GM23248 (cell line): ENCODE data around the gene MEF2A. TPM values are rescaled to one million over a fixed set of nuclear protein-coding genes. Genes with fewer than 3 reads are reported as not detected.

Experiments
- DNase-seq: peaks from one replicate; pipeline ENCODE4 v3.0.0-alpha.2; 2015
- H2AFZ ChIP-seq: fragments of 200-600 bp; sonication (generic); 2 replicates; pipeline ENCODE4 v1.6.1; 2016; ENCODE audit warnings: antibody characterized with exemption
- H3F3A ChIP-seq: fragments of 200-600 bp; sonication (generic); 2 replicates; pipeline ENCODE4 v1.6.1; 2016; ENCODE audit warnings: mild to moderate bottlenecking, antibody characterized with exemption, mixed run types; ENCODE audit not compliant: insufficient read depth
- H3K27ac ChIP-seq: fragments of 200-600 bp; sonication (generic); 2 replicates; pipeline ENCODE4 v1.5.1; 2016; ENCODE audit warnings: mild to moderate bottlenecking
- H3K27me3 ChIP-seq: fragments of 200-600 bp; sonication (generic); replicated peaks from 2 replicates; pipeline ENCODE4 v1.6.1; 2016; ENCODE audit warnings: mild to moderate bottlenecking; ENCODE audit not compliant: insufficient read depth
- H3K36me3 ChIP-seq: fragments of 200-600 bp; sonication (generic); 2 replicates; pipeline ENCODE4 v1.6.1; 2016; ENCODE audit warnings: low read depth, mild to moderate bottlenecking
- H3K4me1 ChIP-seq: fragments of 200-600 bp; sonication (generic); 2 replicates; pipeline ENCODE4 v1.6.1; 2016; ENCODE audit warnings: mild to moderate bottlenecking; ENCODE audit not compliant: insufficient read depth
- H3K4me2 ChIP-seq: fragments of 200-600 bp; sonication (generic); one replicate; pipeline ENCODE4 v1.6.1; 2016; ENCODE audit warnings: mild to moderate bottlenecking; ENCODE audit not compliant: unreplicated experiment
- H3K4me3 ChIP-seq: fragments of 200-600 bp; sonication (generic); 2 replicates; pipeline ENCODE4 v1.5.1; 2016; ENCODE audit warnings: mild to moderate bottlenecking
- H3K79me2 ChIP-seq: fragments of 200-600 bp; sonication (generic); 2 replicates; pipeline ENCODE4 v1.6.1; 2016; ENCODE audit warnings: mild to moderate bottlenecking; ENCODE audit not compliant: insufficient read depth
- H3K9ac ChIP-seq: fragments of 200-600 bp; sonication (generic); 2 replicates; pipeline ENCODE4 v1.6.1; 2016; ENCODE audit warnings: mild to moderate bottlenecking
- H3K9me2 ChIP-seq: fragments of 200-600 bp; sonication (generic); 2 replicates; pipeline ENCODE4 v1.6.1; 2016; ENCODE audit warnings: mixed run types, mild to moderate bottlenecking, moderate library complexity; ENCODE audit not compliant: insufficient read depth
- H3K9me3 ChIP-seq: fragments of 200-600 bp; sonication (generic); one replicate; pipeline ENCODE4 v1.6.1; 2017; ENCODE audit warnings: low read depth
- H4K20me1 ChIP-seq: fragments of 200-600 bp; sonication (generic); 2 replicates; pipeline ENCODE4 v1.6.0; 2016; ENCODE audit not compliant: insufficient read depth
- EZH2 ChIP-seq: fragments of 200-600 bp; sonication (generic); IDR thresholded peaks from 2 replicates; pipeline ENCODE4 v1.6.1; 2018; ENCODE audit warnings: antibody characterized with exemption, mild to moderate bottlenecking; ENCODE audit not compliant: insufficient read depth, poor library complexity, severe bottlenecking
- EZH2phosphoT487 ChIP-seq: fragments of 200-600 bp; sonication (generic); IDR thresholded peaks from 2 replicates; pipeline ENCODE4 v1.6.1; 2018; ENCODE audit warnings: antibody characterized with exemption, moderate library complexity, mild to moderate bottlenecking, low read depth; ENCODE audit not compliant: insufficient read depth
- WGBS, 2 experiments: methylation state at CpG; one replicate each; pipeline ENCODE4 v1.1.6; 2015 to 2017; ENCODE audit warnings: low lambda C conversion rate in 2 of 2, low coverage in 1 of 2; ENCODE audit errors: missing lambda C conversion rate in 2 of 2; 5-methylcytosine and 5-hydroxymethylcytosine counted together
- in situ Hi-C: fragments of 300-500 bp; cut with MboI; formaldehyde crosslinking; loops from 2 replicates; pipeline ENCODE4 v1.15.0; 2020
- polyA plus RNA-seq: library from polyadenylated mRNA; unstranded; fragments of >200 nt; fragmentation: Nextera tagmentation; extraction: Ambion mirVana; gene quantifications from 2 replicates; pipeline ENCODE4 v1.2.1, GENCODE V29; 2016
- total RNA-seq: library from RNA; depleted of rRNA; stranded (reverse); fragments of >200 nt; shearing (Covaris generic); gene quantifications from 2 replicates; pipeline ENCODE4 v1.2.3, GENCODE V29; 2014

Gene MEF2A
- total and polyA plus RNA-seq, 2 experiments from 2014 or later = 24.3 to 37.8 TPM

- no peaks in the 10 kb centered on the region for H3K79me2 ChIP-seq
- H3K36me3 ChIP-seq = no peaks in the 10 kb centered on the region
- peak overlapping the region; percentile 59 for H3K9ac ChIP-seq
- DNase-seq = peak; percentile 90
- H3K9me2 ChIP-seq = no peaks in the 10 kb centered on the region
- H3K27me3 ChIP-seq = no peaks in the 10 kb centered on the region
- peak overlapping the region; percentile 86 for H3K4me2 ChIP-seq
- H2AFZ ChIP-seq = peak overlapping the region; percentile 20; the same call in 1 of the 2 replicates
- peak overlapping the region; percentile 59 for H3K4me3 ChIP-seq
- no peaks in the 10 kb centered on the region for H4K20me1 ChIP-seq
- TF ChIP-seq EZH2 (no peak), EZH2phosphoT487 (no peak)
- peaks cover 46% of the 10 kb centered on the region for H3F3A ChIP-seq
- no peaks in the 10 kb centered on the region for H3K9me3 ChIP-seq
- 7 to 9% methylated on average over 11 of the region's 11 CpGs for whole genome bisulfite sequencing, 2 experiments
- H3K27ac ChIP-seq = peak overlapping the region; percentile 74
- H3K4me1 ChIP-seq = peaks cover 41% of the 10 kb centered on the region
- in situ Hi-C loops = loop anchor here (10.0 kb wide), 1 partner anchor 423 kb away; no protein-coding TSS in a partner anchor
Observed at GRCh38 chr15:99707473-99708270, 141.9 kb downstream of the MEF2A start.

- peak overlapping the region; percentile 59 for H3K4me3 ChIP-seq
- in situ Hi-C loops = loop anchor here (10.0 kb wide), 1 partner anchor 424 kb away; no protein-coding TSS in a partner anchor
- no peaks in the 10 kb centered on the region for H4K20me1 ChIP-seq
- TF ChIP-seq EZH2 (no peak), EZH2phosphoT487 (no peak)
- H3K79me2 ChIP-seq = no peaks in the 10 kb centered on the region
- no peak overlapping the region for H2AFZ ChIP-seq
- H3K27ac ChIP-seq = peak overlapping the region; percentile 74
- 7% methylated on average over 7 of the region's 7 CpGs for WGBS, 2 experiments
- H3K36me3 ChIP-seq = peaks cover 6% of the 10 kb centered on the region; the same call in 1 of the 2 replicates
- H3K27me3 ChIP-seq = no peaks in the 10 kb centered on the region
- peak overlapping the region; percentile 59 for H3K9ac ChIP-seq
- peak; percentile 96 for DNase-seq
- no peaks in the 10 kb centered on the region for H3K9me2 ChIP-seq
- H3K4me2 ChIP-seq = peak overlapping the region; percentile 86
- no peaks in the 10 kb centered on the region for H3K9me3 ChIP-seq
- peaks cover 37% of the 10 kb centered on the region for H3F3A ChIP-seq
- peaks cover 33% of the 10 kb centered on the region for H3K4me1 ChIP-seq
Observed at GRCh38 chr15:99708563-99708962, 142.8 kb downstream of the MEF2A start.

- Histone ChIP-seq H3K79me2 (no peaks in the 10 kb centered on the region), H4K20me1 (no peaks in the 10 kb centered on the region), H3K27me3 (no peaks in the 10 kb centered on the region), H3K4me1 (peaks cover 27% of the 10 kb centered on the region), H3K4me2 (peak overlapping the region; percentile 86), H3K36me3 (peaks cover 11% of the 10 kb centered on the region; the same call in 1 of the 2 replicates), H2AFZ (no peak overlapping the region), H3K9ac (no peak overlapping the region), H3K9me2 (no peaks in the 10 kb centered on the region), H3K9me3 (no peaks in the 10 kb centered on the region), H3K4me3 (0 out of 2 replicates have a peak overlapping the region, but pooled peaks have one; percentile 11), H3K27ac (peak overlapping the region; percentile 74), H3F3A (peaks cover 30% of the 10 kb centered on the region)
- TF ChIP-seq EZH2 (no peak), EZH2phosphoT487 (no peak)
- 84 to 85% methylated on average over 16 of the region's 16 CpGs for WGBS, 2 experiments
- in situ Hi-C loops = loop anchor here (10.0 kb wide), 1 partner anchor 425 kb away; no protein-coding TSS in a partner anchor
- DNase-seq = no peak
Observed at GRCh38 chr15:99709243-99709986, 143.6 kb downstream of the MEF2A start.

GRCh38 chr15:99711625-99712024 lies 145.8 kb downstream of the MEF2A start:
- no peak for DNase-seq
- Histone ChIP-seq H3K27me3 (no peaks in the 10 kb centered on the region), H2AFZ (no peak overlapping the region), H3K4me2 (no peak overlapping the region), H3K9ac (no peak overlapping the region), H3K9me3 (no peaks in the 10 kb centered on the region), H3K79me2 (no peaks in the 10 kb centered on the region), H3K9me2 (no peaks in the 10 kb centered on the region), H4K20me1 (no peaks in the 10 kb centered on the region), H3K4me3 (no peak overlapping the region), H3F3A (peaks cover 24% of the 10 kb centered on the region), H3K36me3 (peaks cover 19% of the 10 kb centered on the region; the same call in 1 of the 2 replicates), H3K4me1 (peaks cover 26% of the 10 kb centered on the region), H3K27ac (no peak overlapping the region)
- TF ChIP-seq EZH2 (no peak), EZH2phosphoT487 (no peak)
- in situ Hi-C loops = no loop called here
- WGBS, 2 experiments = 44 to 56% methylated on average over 5 of the region's 5 CpGs
